Central memory CD8-positive, alpha-beta T cell (primary cell): ENCODE measurements around the gene APRT.

Experiments used
- ATAC-seq: fragments of 150-1000 bp; cut with Tn5 transposase; replicated peaks from 2 replicates; pipeline ENCODE4 v1.10.0; 2022; ENCODE audit warnings: mild to moderate bottlenecking, moderate FRiP score, moderate number of reproducible peaks; ENCODE audit not compliant: poor library complexity, severe bottlenecking; ENCODE audit errors: extremely low read depth
- DNase-seq, 2 donors: peaks; one replicate each; pipeline ENCODE4 v3.0.0; 2021; ENCODE audit warnings: low spot score in 2 of 2
- H3K27ac Mint-ChIP-seq: one replicate; pipeline ENCODE4 v1.8.0; 2022; ENCODE audit warnings: low read depth, mild to moderate bottlenecking, moderate library complexity, mixed read lengths
- H3K27me3 Mint-ChIP-seq: one replicate; pipeline ENCODE4 v1.8.0; 2022; ENCODE audit warnings: mixed read lengths
- H3K36me3 Mint-ChIP-seq: one replicate; pipeline ENCODE4 v1.8.0; 2022; ENCODE audit warnings: mild to moderate bottlenecking, moderate library complexity, mixed read lengths; ENCODE audit not compliant: insufficient read depth
- H3K4me1 Mint-ChIP-seq: one replicate; pipeline ENCODE4 v1.8.0; 2022; ENCODE audit warnings: mixed read lengths
- H3K4me3 Mint-ChIP-seq: one replicate; pipeline ENCODE4 v1.8.0; 2022; ENCODE audit warnings: mild to moderate bottlenecking, moderate library complexity, mixed read lengths
- H3K9me3 Mint-ChIP-seq: one replicate; pipeline ENCODE4 v1.8.0; 2022; ENCODE audit warnings: mixed read lengths

APRT gene

DNA sequence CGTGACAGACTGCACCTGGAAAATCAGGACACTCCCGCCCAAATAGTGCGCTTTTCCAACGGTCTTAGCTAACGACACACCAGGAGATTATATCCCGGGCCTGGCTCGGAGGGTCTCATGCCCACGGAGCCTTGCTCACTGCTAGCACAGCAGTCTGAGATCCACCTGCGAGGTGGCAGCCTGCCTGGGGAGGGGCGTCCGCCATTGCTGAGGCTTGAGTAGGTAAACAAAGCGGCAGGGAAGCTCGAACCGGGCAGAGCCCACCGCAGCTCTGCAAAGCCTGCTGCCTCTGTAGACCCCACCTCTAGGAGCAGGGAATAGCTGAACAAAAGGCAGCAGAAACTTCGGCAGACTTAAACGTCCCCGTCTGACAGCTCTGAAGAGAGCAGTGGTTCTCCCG lies 39.9 kb upstream of the APRT start:
- Mint-ChIP-seq H3K4me3 (no peak overlapping the region), H3K36me3 (peaks cover 9% of the 10 kb centered on the region), H3K4me1 (peaks cover 16% of the 10 kb centered on the region), H3K27ac (no peak overlapping the region), H3K27me3 (no peaks in the 10 kb centered on the region), H3K9me3 (no peaks in the 10 kb centered on the region)
- no peak for DNase-seq
- ATAC-seq = no peak

DNA sequence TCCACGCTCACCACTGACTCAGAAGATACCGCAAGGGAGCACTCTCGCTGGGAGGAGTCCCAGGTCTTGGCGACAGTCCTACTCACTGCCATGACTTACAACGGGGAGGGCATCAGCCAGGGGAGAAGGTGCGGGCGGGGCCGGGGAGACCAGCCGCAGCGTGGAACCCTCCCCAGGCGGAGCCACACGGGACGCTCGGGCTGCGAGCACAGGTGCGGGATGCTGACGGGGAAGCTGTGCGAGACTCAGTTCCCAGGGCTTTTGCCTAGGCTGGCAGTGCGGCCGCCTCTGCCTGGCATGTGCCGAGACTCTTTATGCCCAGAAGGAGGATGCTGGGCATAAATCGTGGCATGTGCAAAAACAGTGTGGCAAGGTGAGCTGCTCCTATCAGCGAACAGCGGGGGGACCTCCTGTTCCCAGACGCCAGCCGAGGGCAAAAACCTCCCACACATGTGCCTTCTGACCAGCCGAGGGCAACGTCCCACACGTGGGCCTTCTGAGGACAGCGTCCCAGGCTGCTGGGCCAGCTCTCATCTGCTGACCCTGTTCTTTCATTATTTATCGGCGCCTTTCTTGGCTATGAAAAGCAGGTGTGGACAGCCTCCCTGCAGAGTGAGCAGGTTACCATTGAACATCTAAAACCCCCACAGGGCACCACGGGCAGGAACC lies 38.9 kb upstream of the APRT start:
- H3K27me3 Mint-ChIP-seq = no peaks in the 10 kb centered on the region

GRCh38 chr16:88848557-88848956 lies 36.8 kb upstream of the APRT start:
- H3K36me3 Mint-ChIP-seq = peaks cover 6% of the 10 kb centered on the region

More for the DNA sequence above, 38.9 kb upstream of the APRT start:
- peaks cover 16% of the 10 kb centered on the region for H3K4me1 Mint-ChIP-seq
- H3K36me3 Mint-ChIP-seq = peaks cover 8% of the 10 kb centered on the region
- DNase-seq (no peak), ATAC-seq (no peak)
- no peak overlapping the region for H3K27ac Mint-ChIP-seq
- H3K4me3 Mint-ChIP-seq = no peak overlapping the region
- H3K9me3 Mint-ChIP-seq = no peaks in the 10 kb centered on the region

DNA sequence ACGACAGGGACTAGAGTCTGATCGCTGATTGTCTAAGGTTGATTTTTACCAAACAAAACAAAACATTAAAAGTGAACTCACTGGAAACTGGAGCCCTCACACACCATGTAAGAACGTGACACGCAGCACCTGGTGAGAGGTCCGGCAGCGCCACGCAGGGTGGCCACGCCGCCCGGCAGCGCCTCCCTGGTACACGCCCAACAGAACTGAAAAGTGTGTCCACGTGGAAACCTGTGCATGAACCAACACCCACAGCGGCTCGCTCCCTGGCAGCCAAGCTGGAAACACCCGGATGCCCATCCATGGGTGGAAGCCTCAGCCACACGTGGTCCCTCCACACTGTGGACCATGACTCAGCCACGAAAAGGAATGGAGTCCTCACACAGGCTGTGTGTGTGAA lies 35.9 kb upstream of the APRT start:
- Mint-ChIP-seq H3K27me3 (no peaks in the 10 kb centered on the region), H3K4me1 (peaks cover 8% of the 10 kb centered on the region), H3K36me3 (peaks cover 6% of the 10 kb centered on the region), H3K27ac (no peak overlapping the region), H3K9me3 (no peaks in the 10 kb centered on the region), H3K4me3 (no peak overlapping the region)
- no peak for ATAC-seq
- no peak for DNase-seq

More at GRCh38 chr16:88848557-88848956, 36.8 kb upstream of the APRT start:
- no peaks in the 10 kb centered on the region for H3K27me3 Mint-ChIP-seq
- DNase-seq (no peak), ATAC-seq (no peak)
- H3K4me1 Mint-ChIP-seq = peaks cover 9% of the 10 kb centered on the region
- no peaks in the 10 kb centered on the region for H3K9me3 Mint-ChIP-seq
- no peak overlapping the region for H3K27ac Mint-ChIP-seq
- H3K4me3 Mint-ChIP-seq = no peak overlapping the region

DNA sequence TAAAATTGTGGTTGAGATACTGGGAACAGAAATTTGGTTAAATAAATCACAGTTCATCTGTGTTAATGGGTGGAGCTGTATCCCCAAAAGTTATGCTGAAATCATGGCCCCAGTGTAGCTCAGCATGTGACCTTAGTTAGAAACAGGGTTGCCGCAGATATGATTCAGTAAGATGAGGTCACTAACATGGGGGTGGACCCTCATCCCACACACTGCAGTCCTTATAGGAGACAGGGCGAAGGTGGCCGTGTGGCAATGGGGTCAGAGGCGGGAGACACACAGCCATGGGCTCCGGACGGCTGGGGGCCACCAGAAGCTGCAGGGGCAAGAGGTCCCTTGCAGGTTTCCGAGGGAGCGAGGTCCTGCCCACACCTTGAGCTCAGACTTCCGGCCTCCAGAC lies 34.4 kb upstream of the APRT start:
- Mint-ChIP-seq H3K36me3 (peaks cover 6% of the 10 kb centered on the region), H3K27ac (no peak overlapping the region), H3K9me3 (no peaks in the 10 kb centered on the region), H3K4me1 (no peaks in the 10 kb centered on the region), H3K27me3 (no peaks in the 10 kb centered on the region), H3K4me3 (no peak overlapping the region)
- ATAC-seq (no peak), DNase-seq (no peak)

DNA sequence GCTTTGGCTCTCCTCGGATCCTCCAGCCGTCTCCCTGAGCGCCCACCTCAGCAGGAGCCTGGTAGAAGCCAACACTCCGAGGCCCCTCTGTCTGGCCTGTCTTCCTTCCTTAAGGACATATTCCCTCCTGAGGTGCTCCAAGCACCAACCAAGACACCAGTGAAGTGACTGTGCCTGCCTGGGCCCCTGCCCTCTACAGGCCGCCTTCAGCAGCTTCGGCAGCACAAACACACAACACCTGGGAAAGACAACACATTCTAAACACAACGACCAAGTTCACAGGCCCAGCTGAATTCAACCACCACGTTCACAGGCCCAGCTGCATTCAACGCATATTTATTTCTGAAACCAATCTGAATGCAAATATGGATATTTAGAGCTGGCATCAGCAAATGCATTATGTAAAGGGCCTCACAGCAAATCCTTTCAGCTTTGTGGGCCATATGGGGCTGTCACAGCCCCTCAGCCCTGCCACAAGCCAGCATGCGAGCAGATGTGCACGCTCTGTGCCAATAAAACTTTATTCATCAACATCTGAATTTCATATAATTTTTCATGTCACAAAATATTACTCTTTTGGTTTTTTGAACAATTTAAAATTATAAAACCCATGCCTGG lies 32.8 kb upstream of the APRT start:
- ATAC-seq (no peak), DNase-seq (no peak)
- Mint-ChIP-seq H3K4me3 (no peak overlapping the region), H3K4me1 (no peaks in the 10 kb centered on the region), H3K27ac (no peak overlapping the region), H3K27me3 (no peaks in the 10 kb centered on the region), H3K9me3 (no peaks in the 10 kb centered on the region), H3K36me3 (peaks cover 6% of the 10 kb centered on the region)

GRCh38 chr16:88843256-88843655 lies 31.5 kb upstream of the APRT start:
- Mint-ChIP-seq H3K4me1 (no peaks in the 10 kb centered on the region), H3K36me3 (peaks cover 3% of the 10 kb centered on the region), H3K9me3 (no peaks in the 10 kb centered on the region), H3K4me3 (no peak overlapping the region), H3K27ac (no peak overlapping the region), H3K27me3 (no peaks in the 10 kb centered on the region)
- DNase-seq (no peak), ATAC-seq (no peak)

GRCh38 chr16:88842806-88843205 lies 31.1 kb upstream of the APRT start:
- no peaks in the 10 kb centered on the region for H3K27me3 Mint-ChIP-seq
- peaks cover 3% of the 10 kb centered on the region for H3K36me3 Mint-ChIP-seq
- no peak for ATAC-seq
- H3K27ac Mint-ChIP-seq = no peak overlapping the region
- no peak for DNase-seq
- H3K4me1 Mint-ChIP-seq = no peaks in the 10 kb centered on the region
- no peaks in the 10 kb centered on the region for H3K9me3 Mint-ChIP-seq
- no peak overlapping the region for H3K4me3 Mint-ChIP-seq

GRCh38 chr16:88842308-88842756 lies 30.6 kb upstream of the APRT start:
- Mint-ChIP-seq H3K9me3 (no peaks in the 10 kb centered on the region), H3K36me3 (peaks cover 3% of the 10 kb centered on the region), H3K4me1 (no peaks in the 10 kb centered on the region), H3K27ac (no peak overlapping the region), H3K4me3 (no peak overlapping the region), H3K27me3 (no peaks in the 10 kb centered on the region)
- no peak for ATAC-seq
- no peak for DNase-seq

- no peak for ATAC-seq
- no peak overlapping the region for H3K4me3 Mint-ChIP-seq
- H3K9me3 Mint-ChIP-seq = no peaks in the 10 kb centered on the region
- peaks cover 3% of the 10 kb centered on the region for H3K36me3 Mint-ChIP-seq
- H3K4me1 Mint-ChIP-seq = no peaks in the 10 kb centered on the region
- no peak for DNase-seq
- no peaks in the 10 kb centered on the region for H3K27me3 Mint-ChIP-seq
- no peak overlapping the region for H3K27ac Mint-ChIP-seq
These were observed 30.0 kb upstream of the APRT start for GRCh38 chr16:88841521-88842307.

- Mint-ChIP-seq H3K27me3 (no peaks in the 10 kb centered on the region), H3K4me1 (no peaks in the 10 kb centered on the region), H3K36me3 (peaks cover 3% of the 10 kb centered on the region), H3K9me3 (no peaks in the 10 kb centered on the region), H3K4me3 (no peak overlapping the region), H3K27ac (no peak overlapping the region)
- ATAC-seq (no peak), DNase-seq (no peak)
These were observed 29.0 kb upstream of the APRT start for GRCh38 chr16:88840600-88841215.

- H3K36me3 Mint-ChIP-seq = peaks cover 4% of the 10 kb centered on the region
- no peaks in the 10 kb centered on the region for H3K27me3 Mint-ChIP-seq
- no peaks in the 10 kb centered on the region for H3K9me3 Mint-ChIP-seq
- H3K4me3 Mint-ChIP-seq = no peak overlapping the region
- DNase-seq (no peak), ATAC-seq (no peak)
- no peaks in the 10 kb centered on the region for H3K4me1 Mint-ChIP-seq
- H3K27ac Mint-ChIP-seq = no peak overlapping the region
These were observed 28.2 kb upstream of the APRT start for GRCh38 chr16:88839745-88840599.
